Sigmoid colon (tissue), 3 donors: ENCODE data around the gene TSPYL6.

ENCODE experiments used
- CTCF ChIP-seq, 4 experiments: fragments of 450-650 bp in 3 of 4; fragments of 200-600 bp in 1 of 4; IDR thresholded peaks; one replicate each; pipeline ENCODE4 v1.5.1; 2016 to 2019; ENCODE audit warnings: antibody characterized with exemption in 4 of 4, mild to moderate bottlenecking in 3 of 4, moderate library complexity in 2 of 4
- POLR2A ChIP-seq, 2 donors: fragments of 450-650 bp; IDR thresholded peaks; one replicate each; pipeline ENCODE4 v1.6.1; 2016; ENCODE audit warnings: antibody characterized with exemption in 2 of 2, mild to moderate bottlenecking in 2 of 2, moderate library complexity in 2 of 2

GRCh38 chr2:54279385-54279784, 23.4 kb upstream of the TSPYL6 start:
- TF ChIP-seq POLR2A (IDR thresholded peaks at IDR 0.05) (no peak), CTCF (IDR thresholded peaks at IDR 0.05) (no peak)
